ENCODE results near the gene MYO10.

DNA sequence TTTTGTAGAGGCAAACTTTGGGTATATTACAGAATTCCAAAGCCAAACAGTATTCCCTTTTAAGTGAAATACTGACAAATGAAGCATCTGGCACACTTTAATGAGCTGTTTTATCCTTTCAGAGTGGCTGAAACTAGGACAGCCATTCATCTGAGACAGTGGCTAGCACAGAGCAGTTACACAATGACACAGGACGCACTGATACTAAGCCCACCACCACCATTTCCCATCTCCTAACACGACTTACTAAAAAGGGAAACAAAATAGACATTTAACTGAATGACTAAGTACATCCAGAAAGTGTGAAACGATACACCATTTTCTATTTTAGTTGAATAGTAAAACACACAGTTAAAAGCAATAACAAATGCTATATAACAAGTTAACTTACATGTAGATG lies 198.9 kb downstream of the MYO10 start:
- TF ChIP-seq CTCF (conservative IDR thresholded peaks at IDR 0.05; ENCODE audit: low read length) (no peak), EZH2phosphoT487 (IDR thresholded peaks at IDR 0.05; ENCODE audit: borderline replicate concordance, low read depth, low read length) (no peak)

Data from OCI-LY7 (cell line).